Measurements from ENCODE around the gene ZNF330.

GRCh38 chr4:141180991-141181761 is 39.5 kb upstream of the ZNF330 start:
- TF ChIP-seq CTCF (conservative IDR thresholded peaks at IDR 0.05) (no peak), ZFX (IDR thresholded peaks at IDR 0.05) (no peak)

Measured in C4-2B (cell line).